Stimulated activated CD4-positive, alpha-beta T cell treated with anti-CD3 and anti-CD28 coated beads, Interleukin-12 subunit alpha, Interleukin-12 subunit beta, amount 100 ng/mL, for 24 hours (primary cell): Measurements from ENCODE around the gene KREMEN1.

Experiments used
- DNase-seq, 2 experiments: peaks; one replicate each; pipeline ENCODE4 v3.0.0-alpha.2; 2020; ENCODE audit warnings: low read depth in 2 of 2

The KREMEN1 gene

GRCh38 chr22:29184849-29185490 is 112.1 kb downstream of the KREMEN1 start:
- DNase-seq = no peak

- DNase-seq = no peak
Measured at GRCh38 chr22:29186302-29186701, 113.5 kb downstream of the KREMEN1 start.

GRCh38 chr22:29187831-29188230 is 115.0 kb downstream of the KREMEN1 start:
- DNase-seq = no peak

DNA sequence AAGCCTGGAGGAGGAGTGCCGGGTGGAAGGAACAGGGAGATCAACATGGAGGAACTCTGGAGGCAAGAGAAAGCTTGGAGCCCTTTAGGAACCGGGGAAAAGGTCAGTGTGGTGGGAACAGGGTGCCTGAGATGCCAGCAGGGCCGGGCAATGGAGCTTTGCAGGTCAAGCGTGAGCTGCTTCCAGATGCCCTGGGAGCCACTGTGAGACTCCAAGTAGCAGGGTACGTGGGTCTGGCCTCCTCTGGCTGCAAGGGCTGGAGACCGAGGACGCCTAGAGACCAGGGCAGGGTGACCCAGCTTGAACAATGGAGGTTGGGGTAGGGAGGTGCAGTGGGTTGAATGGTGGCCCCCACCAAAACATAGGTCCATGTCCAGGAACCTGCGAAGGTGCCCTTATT is 117.2 kb downstream of the KREMEN1 start:
- DNase-seq = no peak

DNA sequence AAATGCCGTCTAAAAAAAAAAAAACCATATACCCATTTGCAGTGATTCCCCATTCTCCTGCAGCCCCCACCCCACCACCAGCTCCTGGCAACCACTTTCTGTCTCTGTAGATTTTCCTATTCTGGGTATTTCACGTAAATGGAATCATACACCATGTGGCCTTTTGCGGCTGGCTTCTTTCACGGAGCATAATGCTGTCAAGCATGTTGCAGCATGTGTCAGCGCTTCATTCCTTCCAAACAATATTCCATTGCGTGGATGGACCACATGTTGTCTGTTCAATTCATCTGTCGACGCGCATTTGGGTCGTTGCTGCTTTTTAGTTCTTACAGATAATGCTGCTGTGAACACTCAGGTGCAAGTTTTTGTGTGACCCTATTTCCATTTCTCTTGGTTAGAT is 118.1 kb downstream of the KREMEN1 start:
- no peak for DNase-seq

DNA sequence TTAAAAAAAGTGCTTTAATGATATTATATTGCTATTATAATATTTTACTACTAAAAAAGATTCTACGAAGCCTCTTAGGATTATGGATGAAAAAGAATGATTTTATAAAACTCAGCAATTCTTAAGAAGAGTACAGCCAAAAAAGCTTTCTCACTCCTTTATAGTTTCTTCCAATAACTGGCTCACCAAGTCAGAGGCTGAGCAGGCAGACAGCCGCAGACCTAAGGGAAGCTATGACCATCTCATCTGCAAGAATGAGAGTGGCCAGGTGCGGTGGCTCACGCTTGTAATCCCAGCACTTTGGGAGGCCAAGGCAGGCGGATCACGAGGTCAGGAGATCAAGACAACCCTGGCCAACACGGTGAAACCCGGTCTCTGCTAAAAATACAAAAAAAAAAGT is 120.2 kb downstream of the KREMEN1 start:
- DNase-seq = no peak

- DNase-seq = no peak
Measured at GRCh38 chr22:29194184-29194583, 121.3 kb downstream of the KREMEN1 start.

GRCh38 chr22:29195118-29195963 is 122.5 kb downstream of the KREMEN1 start:
- DNase-seq = no peak

DNA sequence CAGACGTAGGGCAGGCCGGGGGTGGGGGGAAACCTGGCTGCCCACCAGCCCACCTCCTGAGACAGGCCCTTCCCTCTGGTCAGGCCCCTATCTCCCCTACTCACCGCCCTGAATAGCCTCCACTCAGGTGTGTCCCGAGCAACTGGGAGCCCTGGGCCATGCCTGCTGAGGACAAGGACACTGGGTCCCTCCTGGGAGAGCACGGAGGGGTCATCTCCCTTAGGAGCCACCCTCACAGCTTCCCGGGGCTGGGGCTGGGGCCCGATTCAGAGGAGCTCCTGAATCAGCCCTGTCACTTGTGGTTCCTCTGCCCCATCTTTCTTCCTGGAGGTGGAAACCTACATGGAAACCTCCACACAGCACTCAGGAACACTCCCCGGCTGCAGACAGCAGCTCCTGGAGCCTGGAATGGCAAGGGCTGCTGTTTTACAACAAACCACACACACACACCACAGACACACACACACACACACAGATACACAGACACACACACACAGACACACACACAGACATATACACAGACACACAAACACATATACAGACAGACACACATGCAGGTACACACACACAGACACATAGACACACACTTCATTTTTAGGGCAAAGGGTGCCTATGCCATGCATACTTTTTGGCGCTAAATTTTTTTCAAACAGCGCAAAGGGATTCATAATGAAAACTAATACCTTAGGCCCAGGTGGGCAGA is 123.3 kb downstream of the KREMEN1 start:
- no peak for DNase-seq

GRCh38 chr22:29197096-29197495 is 124.3 kb downstream of the KREMEN1 start:
- no peak for DNase-seq

GRCh38 chr22:29198240-29198639 is 125.4 kb downstream of the KREMEN1 start:
- DNase-seq = no peak

DNA sequence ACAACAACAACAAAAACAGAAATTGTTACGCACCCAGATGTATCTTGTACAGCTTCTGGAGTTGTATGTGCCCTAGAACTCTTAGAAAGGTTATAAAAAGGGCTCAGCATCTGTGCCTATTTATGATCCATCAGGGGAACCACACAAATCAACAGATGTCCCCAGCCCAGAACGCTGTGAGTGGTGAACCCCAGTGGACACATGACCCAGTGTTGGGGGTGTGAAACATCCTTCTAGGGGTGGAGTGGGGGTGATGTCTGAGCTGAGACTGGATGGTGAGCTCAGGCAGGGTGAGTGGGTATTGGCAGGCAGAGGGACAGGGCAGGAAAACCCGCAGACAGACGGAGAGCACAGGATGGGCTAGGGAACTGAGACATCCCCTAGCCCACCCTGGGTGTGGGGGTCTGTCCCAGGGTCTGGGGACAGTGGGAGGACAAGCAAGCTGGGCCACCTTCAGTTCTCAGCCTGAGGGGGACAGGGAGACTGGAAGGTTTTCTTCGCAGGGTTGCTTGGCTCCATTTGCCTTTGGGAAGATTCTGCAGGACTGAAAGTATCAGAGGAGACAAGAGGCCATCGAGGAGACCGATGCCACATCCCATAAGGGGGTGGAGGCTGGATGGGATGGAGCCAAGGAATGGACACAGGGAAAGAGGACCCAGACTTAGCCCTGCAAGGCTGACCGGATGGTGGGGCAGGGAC is 127.0 kb downstream of the KREMEN1 start:
- no peak for DNase-seq

GRCh38 chr22:29200901-29201300 is 128.1 kb downstream of the KREMEN1 start:
- no peak for DNase-seq

GRCh38 chr22:29201782-29202181 is 128.9 kb downstream of the KREMEN1 start:
- no peak for DNase-seq

DNA sequence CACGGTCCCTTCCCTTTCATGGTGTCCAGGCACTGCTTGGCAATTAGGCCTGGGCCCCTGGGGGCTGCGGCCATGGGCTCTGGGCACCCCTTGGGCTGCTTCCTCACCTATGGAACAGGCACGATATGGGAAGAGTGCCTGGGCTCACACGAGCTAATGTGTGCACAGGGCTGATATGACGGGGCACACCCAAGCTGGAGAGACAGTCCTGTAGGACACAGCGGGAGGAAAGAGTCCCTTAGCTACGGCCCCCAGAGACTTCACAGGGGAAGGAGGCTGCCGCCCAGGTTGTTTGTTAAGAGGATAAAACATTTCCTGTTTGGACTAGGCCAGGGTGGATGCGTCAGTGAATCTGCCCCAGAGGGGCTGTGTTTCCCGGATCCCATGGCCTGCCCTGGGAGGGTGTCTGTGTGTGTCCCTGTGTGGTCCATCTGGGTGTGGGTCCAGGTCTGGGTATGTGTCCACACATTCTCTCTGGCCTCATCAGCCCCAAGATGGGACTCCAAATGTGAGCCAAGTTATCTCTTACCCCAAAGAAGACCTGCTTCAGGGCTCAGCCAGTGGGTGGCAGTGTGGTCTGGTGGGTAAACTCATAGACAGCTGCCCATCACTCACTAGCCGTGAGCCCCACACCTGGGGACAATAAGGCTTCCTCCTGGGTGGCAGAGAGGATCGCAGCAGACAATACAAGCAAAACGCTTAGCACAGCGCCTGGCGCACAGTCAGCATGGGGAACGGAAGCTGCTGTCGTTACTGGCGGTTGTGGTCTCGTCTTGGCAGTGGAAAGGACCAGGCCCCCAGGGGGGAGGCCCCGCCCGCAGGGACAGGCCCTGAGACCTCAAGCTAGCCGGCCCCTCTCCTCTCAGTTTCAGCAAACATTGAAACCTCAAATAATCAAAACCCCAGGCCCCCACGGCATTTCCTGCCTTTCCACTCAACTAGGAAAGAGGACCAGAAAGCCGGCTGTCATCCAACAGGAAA is 129.7 kb downstream of the KREMEN1 start:
- peak; percentile 5 to 63 for DNase-seq

GRCh38 chr22:29203488-29204454 is 130.9 kb downstream of the KREMEN1 start:
- no peak for DNase-seq

DNA sequence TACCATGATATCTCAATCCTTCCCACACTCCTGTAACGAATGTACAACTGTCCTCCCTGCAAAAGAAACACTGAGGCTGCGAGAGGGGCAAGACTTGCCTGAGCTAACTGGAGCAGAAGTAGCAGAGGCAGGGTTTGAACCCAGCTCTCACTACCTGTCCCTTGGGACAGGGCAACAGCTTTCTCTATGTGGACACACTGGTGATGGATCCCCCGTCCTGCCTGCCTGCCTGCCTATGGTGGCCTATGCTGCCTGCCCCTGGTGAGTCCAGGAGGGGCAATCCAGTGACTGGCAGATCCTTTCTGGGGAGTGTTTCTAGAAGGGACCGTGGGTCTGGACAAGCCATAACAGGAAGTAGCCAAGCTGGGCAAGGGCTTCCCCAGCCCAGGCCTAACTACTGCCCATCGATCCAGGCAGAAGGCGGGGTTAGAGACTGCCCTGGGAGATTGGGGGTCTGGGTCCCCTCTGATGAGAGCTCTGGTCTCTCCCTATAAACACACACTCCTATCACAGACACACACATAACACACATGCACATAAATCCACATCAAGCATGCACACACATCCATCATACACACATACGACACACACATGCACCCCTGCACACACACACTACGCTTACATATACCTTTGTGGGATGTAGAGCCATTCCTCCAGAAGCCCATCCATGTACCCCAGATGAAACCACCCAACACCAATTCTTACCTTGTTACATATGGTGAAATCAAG is 131.8 kb downstream of the KREMEN1 start:
- no peak for DNase-seq

- no peak for DNase-seq
Measured at GRCh38 chr22:29205252-29205593, 132.4 kb downstream of the KREMEN1 start.
